ENCODE results near the gene ANXA11. TPM values are rescaled to one million over a fixed set of nuclear protein-coding genes. Genes with fewer than 3 reads are reported as not detected.
"Not testable (repeated sequence)": the region's sequence is repeated elsewhere in the genome, so short reads cannot be mapped to it uniquely, and the experiment has no call there.

ANXA11 gene
- total and polyA plus RNA-seq, 8 donors: 91.4 to 293 (median 161) TPM

DNA sequence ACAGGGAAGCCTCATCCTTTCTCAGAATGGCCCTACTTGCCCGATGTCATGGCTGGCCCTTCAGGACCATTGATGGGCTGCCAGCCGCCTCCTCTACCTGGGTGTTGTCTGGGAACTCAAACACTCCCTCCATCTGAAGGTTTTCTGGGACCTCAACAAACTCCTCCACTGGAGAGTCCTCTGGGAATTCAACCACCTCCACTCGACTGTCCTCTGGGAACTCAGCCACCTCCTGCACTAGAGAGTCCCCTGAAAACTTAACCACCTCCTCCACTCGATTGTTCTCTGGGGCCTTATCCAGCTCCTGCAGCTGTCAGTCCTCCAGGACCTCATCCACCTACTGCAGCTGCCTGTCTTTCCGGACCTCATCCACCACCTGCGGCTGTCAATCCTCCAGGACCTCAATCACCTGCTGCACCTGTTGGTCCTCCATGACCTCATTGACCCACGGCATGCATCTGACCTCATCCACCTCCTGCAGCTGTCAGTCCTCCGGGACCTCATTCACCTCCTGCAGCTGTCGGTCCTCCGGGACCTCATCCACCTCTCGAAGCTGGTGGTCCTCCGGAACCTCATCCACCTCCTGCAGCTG, 47.1 kb upstream of the ANXA11 start:
- intact Hi-C loops (cut with DNase I; ENCODE audit: low total_unique reads): no loop called here
- Histone ChIP-seq H3K27me3 (peaks cover 0 to 8% (median 0%) of the 10 kb centered on the region in 3 donors), H3K9me3 (no peaks in the 10 kb centered on the region), H3K4me1 (no peaks in the 10 kb centered on the region), H3K27ac (no peak overlapping the region), H3K4me3 (no peak overlapping the region), H3K36me3 (no peaks in the 10 kb centered on the region)
- no peak for DNase-seq
- TF ChIP-seq POLR2AphosphoS5 (IDR thresholded peaks at IDR 0.05): no peak
- WGBS, 5 donors: 80 to 90% (median 88%) methylated on average over 12 of the region's 12 CpGs

DNA sequence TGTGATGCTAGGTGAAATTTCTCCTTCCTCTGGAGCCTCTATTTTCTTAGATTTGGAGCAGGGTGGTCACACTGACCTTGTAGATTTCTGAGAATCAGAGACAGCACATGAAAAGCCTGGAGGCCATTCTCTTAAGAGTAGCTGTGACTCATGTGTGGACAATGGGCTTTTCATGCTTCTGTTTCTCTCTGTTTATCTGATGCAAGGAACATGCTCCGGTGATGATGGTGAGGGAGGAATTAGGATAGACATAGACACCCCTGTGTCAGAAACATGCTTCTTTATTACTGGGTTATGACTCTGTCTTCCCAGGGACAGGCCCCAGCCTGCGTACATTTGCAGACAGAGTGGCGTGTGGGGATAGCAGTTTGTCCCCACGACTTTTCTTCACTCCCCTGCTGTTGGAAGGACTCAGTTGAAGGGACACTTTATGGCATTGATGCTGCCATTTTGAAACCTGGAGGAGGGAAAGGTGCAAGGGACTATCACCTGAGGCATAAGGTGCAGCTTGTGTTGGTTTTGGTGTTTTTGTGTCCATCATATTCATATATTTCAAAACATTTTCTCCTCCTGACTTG, 46.5 kb upstream of the ANXA11 start:
- DNase-seq; intact Hi-C loops (cut with DNase I; ENCODE audit: low total_unique reads); H3K4me3 ChIP-seq; H3K27me3 ChIP-seq; H3K4me1 ChIP-seq; H3K27ac ChIP-seq; H3K9me3 ChIP-seq; H3K36me3 ChIP-seq: not testable (repeated sequence)
- WGBS, 5 donors: 78 to 94% (median 89%) methylated on average over 3 of the region's 4 CpGs

DNA sequence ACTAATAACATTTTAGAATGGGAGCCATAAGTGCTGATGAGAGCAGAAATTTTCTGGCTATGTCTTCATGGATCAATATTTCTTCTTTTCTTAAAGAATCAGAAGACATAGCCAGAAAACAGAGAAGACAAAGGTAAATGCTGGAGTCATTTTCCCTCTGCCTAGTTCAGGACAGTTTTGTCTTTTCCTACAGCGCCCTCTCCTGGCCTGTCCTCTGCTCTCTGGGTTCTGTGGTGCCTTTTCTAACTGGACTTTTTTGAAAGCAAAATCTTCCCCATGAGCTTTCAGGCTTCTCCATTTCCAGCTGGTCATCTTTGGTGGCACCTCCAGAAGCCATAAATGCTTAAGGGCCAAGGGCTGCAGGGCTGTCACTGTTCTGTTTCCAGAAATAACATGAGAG, 45.1 kb upstream of the ANXA11 start:
- no CpG with 5 or more reads among the region's 1 CpG for WGBS, 5 donors
- DNase-seq; H3K4me3 ChIP-seq; intact Hi-C loops (cut with DNase I; ENCODE audit: low total_unique reads); H3K27ac ChIP-seq; H3K4me1 ChIP-seq; H3K27me3 ChIP-seq; H3K9me3 ChIP-seq; H3K36me3 ChIP-seq: not testable (repeated sequence)

DNA sequence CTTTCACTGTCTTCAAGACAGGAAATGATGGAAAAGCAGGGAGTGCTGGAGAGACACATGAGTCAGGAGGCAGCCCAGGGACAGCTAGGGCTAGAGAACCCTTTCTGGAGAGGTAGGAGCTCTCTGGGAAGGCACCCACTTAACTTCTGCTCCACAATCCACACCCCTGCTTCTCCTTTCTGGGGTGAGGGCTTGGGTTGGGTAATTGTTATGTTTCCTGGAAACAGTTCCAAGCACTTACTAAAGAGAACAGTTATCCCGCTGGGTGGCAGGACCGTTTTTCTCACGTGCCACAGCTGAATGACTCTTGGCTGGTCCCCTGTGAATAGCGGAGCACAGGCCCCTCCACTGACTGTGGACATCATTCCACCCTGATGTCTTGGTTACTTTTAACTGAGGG, 44.6 kb upstream of the ANXA11 start:
- H3K4me1 ChIP-seq; H3K9me3 ChIP-seq; H3K36me3 ChIP-seq; H3K27me3 ChIP-seq; H3K27ac ChIP-seq; DNase-seq; intact Hi-C loops (cut with DNase I; ENCODE audit: low total_unique reads); H3K4me3 ChIP-seq: not testable (repeated sequence)
- 67 to 84% (median 80%) methylated on average over 2 to 3 of the region's 4 CpGs; no CpG with 5 or more reads in 2 of the 5 donors for WGBS, 5 donors

DNA sequence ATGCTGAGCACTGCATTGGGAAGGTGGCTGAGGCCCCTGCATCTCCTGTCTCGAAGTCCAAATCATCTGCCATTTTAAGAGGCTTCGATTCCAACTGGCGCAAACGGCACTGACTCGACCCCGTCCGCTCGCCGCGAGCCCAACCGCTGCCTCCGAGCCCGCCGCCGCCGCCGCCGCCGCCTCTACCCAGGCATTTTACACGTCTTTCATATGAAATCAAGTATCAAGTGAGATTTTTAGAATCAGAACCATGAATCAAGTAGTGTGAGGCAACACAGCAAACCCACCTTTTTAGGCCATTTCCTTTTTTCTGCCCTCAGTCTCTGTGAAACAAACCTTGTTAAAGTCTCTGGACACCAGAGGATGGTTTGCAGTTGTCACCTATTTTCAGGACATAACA, 42.3 kb upstream of the ANXA11 start:
- H3K36me3 ChIP-seq; intact Hi-C loops (cut with DNase I; ENCODE audit: low total_unique reads); H3K27ac ChIP-seq; H3K9me3 ChIP-seq; H3K4me1 ChIP-seq; H3K4me3 ChIP-seq; DNase-seq; H3K27me3 ChIP-seq: not testable (repeated sequence)
- 89 to 100% (median 94%) methylated on average over 1 to 18 of the region's 20 CpGs for WGBS, 5 donors

DNA sequence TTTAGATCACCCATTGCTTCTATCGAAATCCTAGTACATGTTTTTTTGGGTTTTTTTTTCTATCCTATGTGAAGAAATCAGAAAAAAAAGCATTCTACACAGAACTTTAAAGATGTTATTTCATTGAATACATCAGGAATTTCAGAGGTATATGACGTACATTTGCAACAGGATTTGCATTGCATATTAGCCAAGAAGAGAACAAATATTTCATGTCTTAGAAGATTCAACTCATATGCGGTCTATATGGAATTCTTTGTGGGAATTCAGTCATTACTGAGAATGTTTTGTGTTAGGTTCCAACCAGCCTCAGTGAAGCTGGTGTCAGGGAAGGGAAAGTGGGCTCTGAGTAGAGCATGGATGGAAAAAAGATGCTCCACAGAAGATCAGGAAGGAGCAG, 39.0 kb upstream of the ANXA11 start:
- DNase-seq; H3K9me3 ChIP-seq; H3K36me3 ChIP-seq; H3K27ac ChIP-seq; H3K4me1 ChIP-seq; H3K4me3 ChIP-seq; H3K27me3 ChIP-seq; intact Hi-C loops (cut with DNase I; ENCODE audit: low total_unique reads): not testable (repeated sequence)
- 71 to 93% (median 88%) methylated on average over 3 of the region's 3 CpGs for WGBS, 5 donors

DNA sequence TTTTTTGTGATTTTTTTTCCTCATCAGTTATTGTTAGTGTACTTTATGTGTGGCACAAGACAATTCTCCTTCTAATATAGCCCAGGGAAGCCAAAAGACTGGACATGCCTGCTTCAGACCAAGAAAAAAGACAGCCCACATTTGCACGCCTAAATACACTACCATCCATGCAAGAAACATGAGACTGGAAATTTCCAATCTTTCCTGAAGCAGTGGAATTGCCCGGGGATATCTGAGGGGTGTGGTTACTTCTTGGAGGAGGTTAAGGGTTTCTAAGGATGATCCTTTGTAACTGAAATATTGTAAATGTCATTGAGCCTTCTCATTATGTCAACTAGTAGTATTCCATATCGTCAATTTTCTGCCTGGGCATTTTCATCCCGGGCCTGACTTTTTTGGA, 37.0 kb upstream of the ANXA11 start:
- H3K4me3 ChIP-seq; H3K4me1 ChIP-seq; intact Hi-C loops (cut with DNase I; ENCODE audit: low total_unique reads); H3K36me3 ChIP-seq; H3K27ac ChIP-seq; DNase-seq; H3K9me3 ChIP-seq; H3K27me3 ChIP-seq: not testable (repeated sequence)
- WGBS, 5 donors: 35 to 100% (median 86%) methylated on average over 1 to 2 of the region's 4 CpGs

DNA sequence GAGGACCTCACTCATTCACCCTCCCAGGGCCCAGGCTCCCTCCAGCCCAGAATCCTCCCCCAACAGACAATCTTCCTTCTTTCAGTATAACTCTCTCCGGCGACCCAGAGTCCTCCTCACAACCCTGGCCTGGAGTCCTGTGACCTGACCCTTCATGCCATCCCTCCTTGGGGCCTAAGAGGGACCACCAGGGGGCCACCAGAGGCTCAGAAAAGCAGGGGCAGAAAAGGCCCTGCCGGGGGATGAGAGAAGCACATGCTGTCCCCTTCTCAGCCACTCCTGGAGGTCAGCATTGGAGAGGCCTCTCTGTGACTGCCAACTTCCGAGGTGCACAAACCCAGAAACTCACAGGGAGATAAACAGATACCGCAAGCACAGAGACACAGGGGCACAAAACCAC, 31.1 kb upstream of the ANXA11 start:
- H3K27me3 ChIP-seq; H3K9me3 ChIP-seq; H3K36me3 ChIP-seq; intact Hi-C loops (cut with DNase I; ENCODE audit: low total_unique reads); H3K27ac ChIP-seq; DNase-seq; H3K4me1 ChIP-seq; H3K4me3 ChIP-seq: not testable (repeated sequence)
- WGBS, 5 donors: 80 to 100% (median 81%) methylated on average over 2 to 5 of the region's 5 CpGs; no CpG with 5 or more reads in 1 of the 5 donors

DNA sequence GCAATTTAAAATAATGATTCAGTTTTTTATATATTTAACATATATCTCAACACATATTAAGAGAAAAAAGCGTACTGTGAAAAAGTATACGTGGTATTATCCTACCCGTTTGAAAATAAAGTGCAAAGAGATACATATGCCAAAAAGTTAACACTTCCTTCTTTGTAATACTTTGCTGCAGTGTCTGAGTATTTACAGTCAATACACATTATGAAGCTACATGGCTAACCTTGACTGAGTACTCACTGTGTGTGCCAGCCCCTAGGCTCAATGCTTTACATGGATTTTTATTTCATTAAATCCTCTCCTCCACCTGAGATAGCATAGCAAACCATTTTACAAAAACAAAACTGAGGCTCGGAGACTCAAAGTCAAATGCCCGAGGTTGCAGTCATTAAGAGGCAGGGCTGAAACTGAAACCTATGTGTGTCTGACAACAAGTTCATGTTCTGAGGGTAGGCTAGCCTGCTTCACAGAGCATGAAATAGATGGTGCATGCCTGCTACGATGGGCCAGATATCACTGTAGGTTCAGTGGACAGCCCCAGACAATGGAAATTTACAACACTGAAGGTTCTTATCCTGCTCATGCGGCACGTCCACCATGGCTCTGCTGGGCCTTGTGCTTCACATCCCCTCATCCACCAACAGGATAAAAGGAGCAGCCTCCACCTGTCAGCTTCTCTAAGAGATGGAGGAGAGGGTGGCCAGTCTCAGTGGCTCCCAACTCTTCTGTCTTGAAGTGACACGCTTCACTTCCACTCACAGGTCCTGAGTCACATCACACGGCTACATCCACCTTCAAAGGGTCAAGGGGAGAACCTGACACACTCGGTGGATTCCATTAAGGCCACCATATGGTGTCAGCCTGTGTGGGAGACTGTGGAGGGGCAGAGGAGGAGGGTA, 29.2 kb upstream of the ANXA11 start:
- H3K36me3 ChIP-seq; H3K4me3 ChIP-seq; H3K27me3 ChIP-seq; H3K27ac ChIP-seq; H3K9me3 ChIP-seq; H3K4me1 ChIP-seq; intact Hi-C loops (cut with DNase I; ENCODE audit: low total_unique reads); DNase-seq: not testable (repeated sequence)
- 74 to 83% (median 75%) methylated on average over 11 of the region's 11 CpGs for WGBS, 5 donors

DNA sequence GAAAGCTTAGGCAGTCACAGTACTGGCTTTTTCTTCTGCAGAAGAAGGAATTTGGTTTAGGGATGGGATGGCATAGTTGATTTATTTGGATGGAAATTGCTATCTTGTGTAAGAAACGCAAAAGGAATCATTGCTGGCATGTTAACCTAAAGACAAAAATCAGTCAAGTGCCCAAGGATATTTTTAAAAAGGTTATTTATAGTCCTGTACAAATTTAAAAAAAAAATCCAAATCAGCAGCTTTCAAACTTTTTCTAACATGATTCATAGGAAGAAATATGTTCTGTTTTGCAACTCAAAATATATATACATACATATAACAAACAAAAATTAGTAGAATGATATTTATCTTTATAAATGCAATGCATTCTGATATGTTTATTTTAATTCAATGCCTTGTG, 28.5 kb upstream of the ANXA11 start:
- H3K27me3 ChIP-seq; intact Hi-C loops (cut with DNase I; ENCODE audit: low total_unique reads); H3K27ac ChIP-seq; H3K36me3 ChIP-seq; H3K4me1 ChIP-seq; H3K4me3 ChIP-seq; DNase-seq; H3K9me3 ChIP-seq: not testable (repeated sequence)
- 67 to 94% (median 80%) methylated on average over 1 of the region's 1 CpG for WGBS, 5 donors

DNA sequence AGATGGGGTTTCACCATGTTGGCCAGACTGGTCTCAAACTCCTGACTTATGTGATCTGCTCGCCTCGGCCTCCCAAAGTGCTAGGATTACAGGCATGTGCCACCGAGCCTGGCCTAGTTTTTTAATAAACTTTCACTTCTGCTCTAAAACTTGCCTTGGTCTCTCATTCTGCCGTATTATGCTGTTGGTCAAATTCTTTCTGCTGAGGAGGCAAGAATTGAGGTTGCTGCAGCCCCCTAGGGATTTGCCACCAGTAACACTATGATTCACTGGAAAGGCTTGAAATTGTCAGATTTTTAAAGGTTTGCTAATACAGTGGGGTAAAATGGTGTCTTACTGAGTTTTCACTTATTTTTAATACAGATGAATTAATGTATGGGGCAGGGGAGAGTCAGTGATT, 21.4 kb upstream of the ANXA11 start:
- H3K4me1 ChIP-seq; H3K4me3 ChIP-seq; intact Hi-C loops (cut with DNase I; ENCODE audit: low total_unique reads); DNase-seq; H3K9me3 ChIP-seq; H3K27me3 ChIP-seq; H3K36me3 ChIP-seq; H3K27ac ChIP-seq: not testable (repeated sequence)
- WGBS, 5 donors: 84 to 95% (median 93%) methylated on average over 4 of the region's 4 CpGs

DNA sequence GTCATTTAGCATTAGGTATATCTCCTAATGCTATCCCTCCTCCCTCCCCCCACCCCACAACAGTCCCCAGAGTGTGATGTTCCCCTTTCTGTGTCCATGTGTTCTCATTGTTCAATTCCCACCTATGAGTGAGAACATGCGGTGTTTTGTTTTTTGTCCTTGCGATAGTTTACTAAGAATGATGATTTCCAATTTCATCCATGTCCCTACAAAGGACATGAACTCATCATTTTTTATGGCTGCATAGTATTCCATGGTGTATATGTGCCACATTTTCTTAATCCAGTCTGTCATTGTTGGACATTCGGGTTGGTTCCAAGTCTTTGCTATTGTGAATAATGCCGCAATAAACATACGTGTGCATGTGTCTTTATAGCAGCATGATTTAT, 17.7 kb upstream of the ANXA11 start:
- H3K4me3 ChIP-seq; intact Hi-C loops (cut with DNase I; ENCODE audit: low total_unique reads); H3K36me3 ChIP-seq; H3K4me1 ChIP-seq; H3K9me3 ChIP-seq; H3K27me3 ChIP-seq; H3K27ac ChIP-seq; DNase-seq: not testable (repeated sequence)
- WGBS, 5 donors: 48 to 63% (median 63%) methylated on average over 2 of the region's 5 CpGs; no CpG with 5 or more reads in 2 of the 5 donors

Data from stomach (tissue), 9 donors.